GM19324 (cell line): ENCODE data around the gene AEN.

Source experiments
- ATAC-seq: cut with Tn5 transposase; IDR thresholded peaks from one replicate; pipeline ENCODE4 v1.9.1; 2021; ENCODE audit warnings: mild to moderate bottlenecking, moderate library complexity; ENCODE audit not compliant: unreplicated experiment, low FRiP score

The AEN gene

DNA sequence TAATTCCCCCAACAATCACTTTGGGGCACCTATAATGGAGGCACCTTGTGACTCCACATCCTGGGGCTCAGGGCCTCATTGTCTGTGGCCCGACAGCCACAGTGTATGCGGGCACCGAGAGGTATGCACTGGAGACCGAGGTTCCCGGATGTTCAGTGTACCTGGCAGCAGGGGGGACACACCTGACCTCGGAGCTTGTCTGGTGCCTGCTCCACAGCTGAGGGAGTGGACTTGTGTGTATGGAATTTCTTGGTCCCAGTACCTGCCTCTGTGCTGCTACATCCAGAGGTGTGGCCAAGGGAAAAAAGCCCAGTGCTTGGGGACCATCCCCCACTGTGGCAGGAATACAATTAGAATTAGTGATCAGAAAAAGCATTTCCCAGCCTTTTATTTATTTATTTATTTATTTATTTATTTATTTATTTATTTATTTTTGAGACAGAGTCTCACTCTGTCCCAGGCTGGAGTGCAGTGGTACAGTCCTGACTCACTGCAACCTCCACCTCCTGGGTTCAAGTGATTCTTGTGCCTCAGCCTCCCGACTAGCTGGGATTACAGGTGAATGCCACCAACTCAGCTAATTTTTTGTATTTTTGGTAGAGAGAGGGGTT is 8.8 kb upstream of the AEN start:
- no peak for ATAC-seq

GRCh38 chr15:88613074-88613944 is 7.8 kb upstream of the AEN start:
- no peak for ATAC-seq

- no peak for ATAC-seq
These were observed 5.6 kb upstream of the AEN start for GRCh38 chr15:88615303-88616107.

DNA sequence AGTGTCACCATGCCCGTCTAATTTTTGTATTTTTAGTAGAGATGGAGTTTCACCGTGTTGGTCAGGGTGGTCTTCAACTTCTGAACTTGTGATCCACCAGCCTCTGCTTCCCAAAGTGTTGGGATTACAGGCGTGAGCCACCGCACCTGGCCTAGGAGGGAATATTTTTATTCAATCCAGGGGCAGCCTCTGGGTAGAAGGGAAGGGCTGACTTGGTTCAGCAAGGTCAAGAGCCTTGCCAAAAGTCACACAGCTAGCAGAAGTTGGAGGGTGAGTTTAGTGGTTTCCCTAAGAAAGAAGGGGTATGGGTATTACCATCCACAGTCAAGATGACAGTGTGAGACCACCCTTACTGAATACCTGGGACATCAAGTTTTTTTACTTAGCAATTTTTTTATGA is 4.9 kb upstream of the AEN start:
- ATAC-seq, result no peak

- ATAC-seq, result no peak
These were observed 4.0 kb upstream of the AEN start for GRCh38 chr15:88617031-88617722.

DNA sequence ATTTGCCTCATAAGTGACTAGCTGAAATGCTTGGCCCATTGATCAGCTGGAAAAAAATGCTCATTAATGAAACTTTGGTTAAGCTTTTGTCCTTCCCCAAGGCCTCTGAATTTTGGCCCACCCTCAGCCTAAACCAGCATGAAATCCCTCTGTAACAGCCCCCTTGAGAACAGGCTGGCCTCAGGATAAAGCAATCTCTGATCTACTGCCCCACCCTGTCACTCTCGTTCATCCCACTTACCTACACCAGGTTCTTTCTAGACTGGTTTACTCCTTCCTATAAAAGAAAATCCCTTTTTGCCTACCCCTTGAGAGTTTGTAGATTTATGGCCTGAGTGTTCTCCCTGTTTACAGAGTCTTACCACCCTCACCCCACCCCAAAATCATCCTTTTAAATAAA is 3.4 kb upstream of the AEN start:
- ATAC-seq, result no peak

GRCh38 chr15:88618686-88619085 is 2.5 kb upstream of the AEN start:
- ATAC-seq, result no peak

DNA sequence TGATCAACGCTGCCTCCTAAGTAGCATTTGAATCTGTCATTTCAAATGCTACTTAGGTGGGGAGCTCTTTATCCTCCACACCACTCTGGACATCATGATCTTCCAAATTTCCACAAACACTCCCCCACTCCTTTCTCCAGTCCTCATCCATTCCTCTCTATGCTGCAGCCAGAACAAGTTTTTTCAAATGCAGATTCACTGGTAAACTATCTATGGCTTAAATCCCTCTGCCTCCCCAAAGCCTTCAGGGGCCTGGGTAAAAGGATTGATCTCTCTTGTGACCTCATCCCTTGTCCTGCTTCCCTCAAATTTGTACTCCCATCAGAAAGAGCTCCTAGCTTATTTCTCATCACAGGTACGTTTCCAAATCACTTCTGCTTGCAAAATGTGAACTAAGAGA is 1.3 kb upstream of the AEN start:
- ATAC-seq, result no peak

DNA sequence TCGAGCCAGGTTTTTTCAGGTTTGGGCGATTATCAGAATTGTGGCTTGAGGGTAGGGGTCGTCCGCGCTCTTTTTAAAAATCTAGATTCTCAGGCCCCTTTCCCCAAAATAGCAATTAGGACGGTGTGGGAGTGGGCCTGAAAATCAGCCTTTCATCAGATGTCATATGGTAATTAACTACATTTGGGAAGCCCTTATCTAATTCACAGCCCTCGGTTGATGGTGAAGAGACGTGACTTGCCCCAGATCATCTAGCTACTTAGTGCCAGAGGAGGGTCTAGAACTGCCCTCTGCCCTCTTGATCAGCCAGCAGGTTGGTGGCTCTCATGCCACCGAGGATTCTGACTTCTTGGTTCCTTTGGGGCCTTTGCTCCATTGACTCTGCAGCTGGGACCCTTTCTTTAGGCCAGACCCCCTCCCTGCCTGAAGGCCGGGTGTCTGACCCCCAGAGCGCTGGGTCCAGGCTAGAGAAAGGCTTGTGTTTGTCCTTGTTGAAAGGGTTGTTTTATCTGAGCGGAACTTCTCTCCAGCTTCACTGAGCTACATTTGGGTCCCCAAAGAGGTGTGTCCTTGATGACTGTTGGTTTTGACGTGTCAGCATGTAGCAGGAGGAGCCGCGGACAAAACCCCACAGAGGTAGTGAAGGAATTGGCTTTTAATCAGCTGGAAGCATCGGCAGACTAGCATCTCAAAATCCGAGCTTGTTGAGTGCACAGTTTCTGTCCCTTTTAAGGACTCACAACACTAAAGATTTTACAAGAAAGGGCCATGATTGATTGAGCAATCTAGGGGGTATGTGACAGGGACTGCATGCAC is 857 bp downstream of the AEN start:
- ATAC-seq, result no peak

GRCh38 chr15:88622605-88622975 is 1.4 kb downstream of the AEN start:
- ATAC-seq, result no peak

DNA sequence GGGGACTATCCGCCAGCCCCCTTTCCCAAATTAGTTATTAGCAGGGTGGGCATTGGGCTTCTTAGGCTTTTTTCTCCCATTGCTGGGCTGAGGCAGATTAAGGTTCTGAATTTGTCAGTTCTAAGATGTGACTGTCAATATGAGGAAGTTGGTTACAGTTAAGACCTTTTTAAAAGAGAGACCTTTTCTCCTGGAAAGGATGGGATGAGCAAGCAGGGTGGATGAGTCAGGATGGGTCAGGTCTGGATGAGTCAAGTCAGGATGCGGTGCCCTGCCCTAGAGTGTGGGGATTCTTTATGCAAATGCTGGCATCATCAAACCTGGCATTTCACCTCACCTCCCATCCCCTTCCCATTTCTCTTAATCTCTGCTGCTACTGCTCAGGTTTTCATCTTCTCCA is 1.9 kb downstream of the AEN start:
- ATAC-seq, result no peak

- ATAC-seq, result no peak
These were observed 2.5 kb downstream of the AEN start for GRCh38 chr15:88623632-88624031.

GRCh38 chr15:88624156-88624970 is 3.2 kb downstream of the AEN start:
- ATAC-seq, result no peak

- ATAC-seq, result no peak
These were observed 3.9 kb downstream of the AEN start for GRCh38 chr15:88624971-88625490.

DNA sequence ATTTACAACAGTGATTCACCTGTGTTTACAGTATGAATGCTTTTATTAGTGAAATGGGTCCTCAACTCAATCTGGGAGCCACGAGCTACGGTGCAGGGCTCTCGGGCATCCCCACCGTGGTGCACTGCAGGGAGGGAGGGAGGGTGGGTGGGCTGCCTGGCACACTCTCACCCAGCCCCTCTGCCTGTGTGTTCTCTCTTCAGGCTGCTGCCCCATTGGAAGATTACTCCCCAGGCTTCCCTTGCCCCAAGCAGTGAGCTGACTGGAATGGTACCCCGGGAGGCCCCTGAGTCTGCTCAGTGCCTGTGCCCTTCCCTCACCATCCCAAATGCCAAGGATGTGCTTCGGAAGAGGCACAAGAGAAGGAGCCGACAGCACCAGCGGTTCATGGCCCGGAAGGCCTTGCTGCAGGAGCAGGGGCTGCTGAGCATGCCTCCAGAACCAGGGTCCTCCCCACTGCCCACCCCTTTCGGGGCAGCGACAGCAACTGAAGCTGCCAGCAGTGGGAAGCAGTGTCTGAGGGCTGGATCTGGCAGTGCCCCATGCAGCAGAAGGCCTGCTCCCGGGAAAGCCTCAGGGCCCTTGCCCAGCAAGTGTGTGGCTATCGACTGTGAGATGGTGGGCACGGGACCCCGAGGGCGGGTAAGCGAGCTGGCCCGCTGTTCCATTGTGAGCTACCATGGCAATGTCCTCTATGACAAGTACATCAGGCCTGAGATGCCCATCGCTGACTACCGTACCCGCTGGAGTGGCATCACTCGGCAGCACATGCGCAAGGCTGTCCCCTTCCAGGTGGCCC is 5.0 kb downstream of the AEN start:
- no peak for ATAC-seq

DNA sequence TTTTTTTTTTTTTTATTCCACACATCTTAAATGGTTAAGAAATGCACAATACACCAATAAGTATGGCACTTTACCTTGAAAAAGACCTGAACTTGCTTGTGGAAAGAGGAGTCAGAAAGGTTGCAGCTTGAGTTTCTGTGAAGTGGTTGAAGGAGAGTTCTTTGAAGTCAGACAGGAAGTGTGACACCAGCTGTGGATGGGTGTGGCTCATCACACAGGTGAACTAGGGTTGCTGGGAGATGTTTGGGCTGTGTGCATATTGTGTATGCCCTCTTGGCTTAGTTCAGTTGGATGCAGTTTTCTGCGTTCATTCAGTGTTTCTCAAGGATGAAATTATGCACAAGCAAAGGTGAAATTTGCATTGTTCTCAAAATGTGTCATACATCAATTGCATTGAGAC is 6.3 kb downstream of the AEN start:
- no peak for ATAC-seq

GRCh38 chr15:88628018-88628654 is 7.0 kb downstream of the AEN start:
- ATAC-seq, result no peak

- no peak for ATAC-seq
These were observed 7.9 kb downstream of the AEN start for GRCh38 chr15:88629071-88629470.
